Body of pancreas (tissue), 4 donors: ENCODE results near the gene CNTNAP5. TPM values are rescaled to one million over a fixed set of nuclear protein-coding genes. Genes with fewer than 3 reads are reported as not detected.

Experiments
- ATAC-seq: fragments of 150-250 bp; one replicate; pipeline ENCODE4 v1.9.1; 2016
- DNase-seq, 4 donors: peaks; one replicate each; pipeline ENCODE4 v3.0.0-alpha.2; 2019
- H3K27ac ChIP-seq, 4 donors: fragments of 200-600 bp; sonication (generic); 1 replicate in 3 of 4; 2 replicates in 1 of 4; pipeline versions ENCODE4 v1.5.1 to v1.6.1; 2016 to 2019; ENCODE audit warnings: mild to moderate bottlenecking in 1 of 4, mixed read lengths in 1 of 4, moderate library complexity in 1 of 4
- H3K27me3 ChIP-seq, 2 donors: fragments of 200-600 bp; sonication (generic); one replicate each; pipeline ENCODE4 v1.6.0; 2016; ENCODE audit warnings: mild to moderate bottlenecking in 1 of 2
- H3K36me3 ChIP-seq, 2 donors: fragments of 200-600 bp; sonication (generic); replicated peaks in 1 of 2; 2 replicates each; pipeline ENCODE4 v1.5.1; 2016; ENCODE audit warnings: low read depth in 2 of 2; ENCODE audit not compliant: insufficient read depth in 1 of 2
- H3K4me1 ChIP-seq: fragments of 200-600 bp; sonication (generic); one replicate; pipeline ENCODE4 v1.6.0; 2016
- H3K4me3 ChIP-seq, 2 donors: fragments of 200-600 bp; sonication (generic); 1 replicate in 1 of 2; 2 replicates in 1 of 2; pipeline ENCODE4 v1.5.1; 2016 to 2019
- H3K9me3 ChIP-seq, 3 donors: fragments of 200-600 bp; sonication (generic); 1 replicate in 2 of 3; 2 replicates in 1 of 3; pipeline ENCODE4 v1.5.1; 2016
- CTCF ChIP-seq, 7 experiments: fragments of 450-650 bp in 4 of 7; fragments of 200-600 bp in 3 of 7; sonication (generic) in 3 of 7; IDR thresholded peaks; one replicate each; pipeline ENCODE4 v1.5.1; 2016 to 2019; ENCODE audit warnings: antibody characterized with exemption in 7 of 7
- POLR2A ChIP-seq, 3 donors: fragments of 450-650 bp; IDR thresholded peaks; one replicate each; pipeline ENCODE4 v1.6.1; 2016; ENCODE audit warnings: antibody characterized with exemption in 3 of 3, mild to moderate bottlenecking in 2 of 3
- WGBS, 2 donors: methylation state at CpG; one replicate each; pipeline ENCODE4 v1.1.5; 2017; 5-methylcytosine and 5-hydroxymethylcytosine counted together
- intact Hi-C: fragments of 100-400 bp; cut with DNase I; formaldehyde crosslinking; loops from one replicate; pipeline ENCODE4 v1.15.1; 2023
- total RNA-seq, 2 donors: library from RNA; depleted of rRNA; stranded (reverse); fragments of >200 nt; gene quantifications; one replicate each; pipeline ENCODE4 v1.1.0, GENCODE V29; 2016

Gene CNTNAP5
- total RNA-seq, 2 donors from 2014 or later: 0.26 to 0.33 TPM

GRCh38 chr2:124798551-124798950 lies 773.5 kb downstream of the CNTNAP5 start:
- ATAC-seq (no peak), DNase-seq (no peak)
- 33 to 54% methylated on average over 1 of the region's 1 CpG for WGBS, 2 donors
- no peak overlapping the region for H3K4me3 ChIP-seq
- H3K27me3 ChIP-seq: no peaks in the 10 kb centered on the region
- TF ChIP-seq POLR2A (IDR thresholded peaks at IDR 0.05) (no peak), CTCF (IDR thresholded peaks at IDR 0.05) (no peak)
- no peaks in the 10 kb centered on the region for H3K4me1 ChIP-seq
- no peaks in the 10 kb centered on the region for H3K36me3 ChIP-seq
- intact Hi-C loops: no loop called here
- H3K9me3 ChIP-seq: no peaks in the 10 kb centered on the region
- H3K27ac ChIP-seq: no peak overlapping the region

GRCh38 chr2:124804014-124804940 lies 779.2 kb downstream of the CNTNAP5 start:
- H3K4me1 ChIP-seq: no peaks in the 10 kb centered on the region
- WGBS, 2 donors: 54 to 55% methylated on average over 5 of the region's 5 CpGs
- TF ChIP-seq POLR2A (IDR thresholded peaks at IDR 0.05) (no peak), CTCF (IDR thresholded peaks at IDR 0.05) (peak; percentile 50 to 62 (median 56))
- ATAC-seq (peak; percentile 52), DNase-seq (peak in 3 of 4 donors; percentile 7 to 16 (median 12))
- H3K27ac ChIP-seq: no peak overlapping the region
- no peaks in the 10 kb centered on the region for H3K9me3 ChIP-seq
- H3K4me3 ChIP-seq: no peak overlapping the region
- H3K36me3 ChIP-seq: no peaks in the 10 kb centered on the region
- H3K27me3 ChIP-seq: no peaks in the 10 kb centered on the region
- intact Hi-C loops: no loop called here

GRCh38 chr2:124805060-124805459 lies 780.0 kb downstream of the CNTNAP5 start:
- no peaks in the 10 kb centered on the region for H3K4me1 ChIP-seq
- H3K4me3 ChIP-seq: no peak overlapping the region
- ATAC-seq: no peak
- no peaks in the 10 kb centered on the region for H3K36me3 ChIP-seq
- DNase-seq: no peak
- H3K27ac ChIP-seq: no peak overlapping the region
- H3K9me3 ChIP-seq: no peaks in the 10 kb centered on the region
- WGBS, 2 donors: 44 to 59% methylated on average over 3 of the region's 3 CpGs
- intact Hi-C loops: no loop called here
- TF ChIP-seq POLR2A (IDR thresholded peaks at IDR 0.05): no peak
- no peaks in the 10 kb centered on the region for H3K27me3 ChIP-seq

GRCh38 chr2:124810132-124810531 lies 785.0 kb downstream of the CNTNAP5 start:
- ATAC-seq: no peak
- TF ChIP-seq POLR2A (IDR thresholded peaks at IDR 0.05) (no peak), CTCF (IDR thresholded peaks at IDR 0.05) (peak in 2 of 7 experiments; percentile 11 to 19)
- DNase-seq: peak in 2 of 4 donors; percentile 5 to 10
- intact Hi-C loops: no loop called here
- no peaks in the 10 kb centered on the region for H3K27me3 ChIP-seq
- 20 to 25% methylated on average over 4 of the region's 4 CpGs for WGBS, 2 donors
- H3K36me3 ChIP-seq: no peaks in the 10 kb centered on the region
- H3K4me3 ChIP-seq: no peak overlapping the region
- no peak overlapping the region for H3K27ac ChIP-seq
- no peaks in the 10 kb centered on the region for H3K9me3 ChIP-seq
- H3K4me1 ChIP-seq: no peaks in the 10 kb centered on the region

- 70 to 78% methylated on average over 11 of the region's 11 CpGs for WGBS, 2 donors
- no peak for DNase-seq
- H3K9me3 ChIP-seq: no peaks in the 10 kb centered on the region
- no peak for TF ChIP-seq CTCF (IDR thresholded peaks at IDR 0.05)
- TF ChIP-seq POLR2A (IDR thresholded peaks at IDR 0.05): no peak
- no peak overlapping the region for H3K27ac ChIP-seq
- no peak overlapping the region for H3K4me3 ChIP-seq
- no peaks in the 10 kb centered on the region for H3K36me3 ChIP-seq
- H3K4me1 ChIP-seq: no peaks in the 10 kb centered on the region
- ATAC-seq: no peak
- no peaks in the 10 kb centered on the region for H3K27me3 ChIP-seq
- intact Hi-C loops: no loop called here
These were observed 790.1 kb downstream of the CNTNAP5 start for GRCh38 chr2:124814968-124815745.
